ENCODE results near the gene RHPN2.

DNA sequence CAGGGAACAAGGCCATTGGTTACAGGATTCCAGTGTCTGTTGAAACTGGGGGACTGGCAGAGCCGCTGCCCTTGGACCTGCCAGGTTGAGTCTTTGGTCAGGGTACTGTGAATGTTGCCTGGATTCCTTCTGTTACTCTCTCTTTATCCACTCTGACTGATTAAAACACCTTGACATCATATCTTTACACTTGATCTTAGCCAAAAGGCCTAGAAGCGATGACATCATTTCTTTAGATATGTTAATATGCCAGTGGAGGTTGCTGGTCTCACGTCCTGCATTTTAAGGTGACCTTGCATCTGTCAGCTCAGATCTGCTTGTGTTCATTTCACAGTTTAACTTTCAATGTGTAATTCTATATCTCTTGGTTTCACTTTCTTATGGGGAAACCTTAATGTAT is 25.5 kb upstream of the RHPN2 start:
- TF ChIP-seq, protein P1, sequence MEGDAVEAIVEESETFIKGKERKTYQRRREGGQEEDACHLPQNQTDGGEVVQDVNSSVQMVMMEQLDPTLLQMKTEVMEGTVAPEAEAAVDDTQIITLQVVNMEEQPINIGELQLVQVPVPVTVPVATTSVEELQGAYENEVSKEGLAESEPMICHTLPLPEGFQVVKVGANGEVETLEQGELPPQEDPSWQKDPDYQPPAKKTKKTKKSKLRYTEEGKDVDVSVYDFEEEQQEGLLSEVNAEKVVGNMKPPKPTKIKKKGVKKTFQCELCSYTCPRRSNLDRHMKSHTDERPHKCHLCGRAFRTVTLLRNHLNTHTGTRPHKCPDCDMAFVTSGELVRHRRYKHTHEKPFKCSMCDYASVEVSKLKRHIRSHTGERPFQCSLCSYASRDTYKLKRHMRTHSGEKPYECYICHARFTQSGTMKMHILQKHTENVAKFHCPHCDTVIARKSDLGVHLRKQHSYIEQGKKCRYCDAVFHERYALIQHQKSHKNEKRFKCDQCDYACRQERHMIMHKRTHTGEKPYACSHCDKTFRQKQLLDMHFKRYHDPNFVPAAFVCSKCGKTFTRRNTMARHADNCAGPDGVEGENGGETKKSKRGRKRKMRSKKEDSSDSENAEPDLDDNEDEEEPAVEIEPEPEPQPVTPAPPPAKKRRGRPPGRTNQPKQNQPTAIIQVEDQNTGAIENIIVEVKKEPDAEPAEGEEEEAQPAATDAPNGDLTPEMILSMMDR (IDR thresholded peaks at IDR 0.05; ENCODE audit: insufficient read depth, low read length) = no peak
- TF ChIP-seq SPI1 (IDR thresholded peaks at IDR 0.05; ENCODE audit: borderline replicate concordance, low read depth) (no peak), POLR2AphosphoS5 (IDR thresholded peaks at IDR 0.05; ENCODE audit: low read depth) (no peak)
- TF ChIP-seq, protein P2, sequence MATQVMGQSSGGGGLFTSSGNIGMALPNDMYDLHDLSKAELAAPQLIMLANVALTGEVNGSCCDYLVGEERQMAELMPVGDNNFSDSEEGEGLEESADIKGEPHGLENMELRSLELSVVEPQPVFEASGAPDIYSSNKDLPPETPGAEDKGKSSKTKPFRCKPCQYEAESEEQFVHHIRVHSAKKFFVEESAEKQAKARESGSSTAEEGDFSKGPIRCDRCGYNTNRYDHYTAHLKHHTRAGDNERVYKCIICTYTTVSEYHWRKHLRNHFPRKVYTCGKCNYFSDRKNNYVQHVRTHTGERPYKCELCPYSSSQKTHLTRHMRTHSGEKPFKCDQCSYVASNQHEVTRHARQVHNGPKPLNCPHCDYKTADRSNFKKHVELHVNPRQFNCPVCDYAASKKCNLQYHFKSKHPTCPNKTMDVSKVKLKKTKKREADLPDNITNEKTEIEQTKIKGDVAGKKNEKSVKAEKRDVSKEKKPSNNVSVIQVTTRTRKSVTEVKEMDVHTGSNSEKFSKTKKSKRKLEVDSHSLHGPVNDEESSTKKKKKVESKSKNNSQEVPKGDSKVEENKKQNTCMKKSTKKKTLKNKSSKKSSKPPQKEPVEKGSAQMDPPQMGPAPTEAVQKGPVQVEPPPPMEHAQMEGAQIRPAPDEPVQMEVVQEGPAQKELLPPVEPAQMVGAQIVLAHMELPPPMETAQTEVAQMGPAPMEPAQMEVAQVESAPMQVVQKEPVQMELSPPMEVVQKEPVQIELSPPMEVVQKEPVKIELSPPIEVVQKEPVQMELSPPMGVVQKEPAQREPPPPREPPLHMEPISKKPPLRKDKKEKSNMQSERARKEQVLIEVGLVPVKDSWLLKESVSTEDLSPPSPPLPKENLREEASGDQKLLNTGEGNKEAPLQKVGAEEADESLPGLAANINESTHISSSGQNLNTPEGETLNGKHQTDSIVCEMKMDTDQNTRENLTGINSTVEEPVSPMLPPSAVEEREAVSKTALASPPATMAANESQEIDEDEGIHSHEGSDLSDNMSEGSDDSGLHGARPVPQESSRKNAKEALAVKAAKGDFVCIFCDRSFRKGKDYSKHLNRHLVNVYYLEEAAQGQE (IDR thresholded peaks at IDR 0.05; ENCODE audit: insufficient replicate concordance, low read depth) = no peak
